K562 (cell line): ENCODE measurements around the gene SETD1B. TPM values are rescaled to one million over a fixed set of nuclear protein-coding genes. Genes with fewer than 3 reads are reported as not detected.

Source experiments
- ARID2 ChIP-seq: fragments of 450-650 bp; IDR thresholded peaks from 2 replicates; pipeline ENCODE4 v1.6.1; 2017; ENCODE audit warnings: antibody characterized with exemption, mild to moderate bottlenecking
- GTF2F1 ChIP-seq: IDR thresholded peaks from 2 replicates; pipeline ENCODE4 v1.6.1; 2011; ENCODE audit warnings: low read depth, low read length, improper control_type of control experiment
- HMG20A ChIP-seq: fragments of 450-650 bp; formaldehyde crosslinking; conservative IDR thresholded peaks from 2 replicates; pipeline ENCODE4 v1.4.0; 2020; ENCODE audit warnings: mild to moderate bottlenecking, mixed read lengths
- MGA ChIP-seq: fragments of 450-650 bp; IDR thresholded peaks from 2 replicates; pipeline ENCODE4 v1.6.1; 2016; ENCODE audit warnings: mild to moderate bottlenecking, moderate library complexity
- NR3C1 ChIP-seq: sonication (generic); formaldehyde crosslinking; IDR thresholded peaks from 2 replicates; pipeline ENCODE4 v1.8.1; 2022; ENCODE audit warnings: missing genetic modification reagents
- THRAP3 ChIP-seq: fragments of 450-650 bp; IDR thresholded peaks from 2 replicates; pipeline ENCODE4 v1.6.1; 2016; ENCODE audit warnings: mild to moderate bottlenecking, inconsistent platforms, borderline replicate concordance
- TOE1 ChIP-seq, 2 experiments: fragments of 450-650 bp in 1 of 2; sonication (generic) in 1 of 2; formaldehyde crosslinking in 1 of 2; IDR thresholded peaks; 2 replicates each; pipeline versions ENCODE4 v1.7.1 to v1.8.0; 2016 to 2022; ENCODE audit warnings: borderline replicate concordance in 2 of 2, mild to moderate bottlenecking in 2 of 2, antibody characterized with exemption in 1 of 2, inconsistent platforms in 1 of 2, low read depth in 1 of 2, missing genetic modification reagents in 1 of 2, moderate library complexity in 1 of 2
- UBTF ChIP-seq, 2 experiments: IDR thresholded peaks; 2 replicates each; pipeline ENCODE4 v1.6.1; 2012; ENCODE audit warnings: improper control_type of control experiment in 2 of 2, low read depth in 2 of 2, low read length in 2 of 2, borderline replicate concordance in 1 of 2
- polyA plus RNA-seq, 8 experiments: library from polyadenylated mRNA; depleted of rRNA in 4 of 8; stranded (reverse) in 5 of 8; unstranded in 3 of 8; fragments of >200 nt; fragmentation: Nextera tagmentation in 2 of 8; fragmentation: Illumina TruSeq in 1 of 8; extraction: Ambion mirVana in 2 of 8; extraction: Trizol in 1 of 8; gene quantifications; 2 replicates each; pipeline versions ENCODE4 v1.2.1 to v1.2.3, GENCODE V29; 2011 to 2014; ENCODE audit warnings: inconsistent platforms in 1 of 8, missing spikeins in 1 of 8
- total RNA-seq, 7 experiments: library from RNA; depleted of rRNA in 6 of 7; stranded (reverse); fragments of >200 nt in 6 of 7; fragmentation: Illumina TruSeq in 2 of 7; extraction: Trizol in 2 of 7; gene quantifications; 2 replicates each; pipeline versions ENCODE4 v1.2.1 to v1.2.3, GENCODE V29; 2011 to 2021; ENCODE audit warnings: low replicate concordance in 1 of 7
- TF ChIP-seq, protein P1 (sequence below): IDR thresholded peaks from 2 replicates; pipeline ENCODE4 v1.6.1; 2011; ENCODE audit not compliant: insufficient read length; ENCODE audit errors: extremely low read depth
- TF ChIP-seq, protein P2 (sequence below): sonication (generic); formaldehyde crosslinking; IDR thresholded peaks from 2 replicates; pipeline ENCODE4 v1.8.0; 2022; ENCODE audit warnings: missing genetic modification reagents, mild to moderate bottlenecking, moderate library complexity, borderline replicate concordance

Gene SETD1B
- total and polyA plus RNA-seq, 9 of the 15 experiments (the other 6 are each of a cell fraction or from before 2014, with no cell fraction given), result 0.48 to 26.6 (median 2.3) TPM

DNA sequence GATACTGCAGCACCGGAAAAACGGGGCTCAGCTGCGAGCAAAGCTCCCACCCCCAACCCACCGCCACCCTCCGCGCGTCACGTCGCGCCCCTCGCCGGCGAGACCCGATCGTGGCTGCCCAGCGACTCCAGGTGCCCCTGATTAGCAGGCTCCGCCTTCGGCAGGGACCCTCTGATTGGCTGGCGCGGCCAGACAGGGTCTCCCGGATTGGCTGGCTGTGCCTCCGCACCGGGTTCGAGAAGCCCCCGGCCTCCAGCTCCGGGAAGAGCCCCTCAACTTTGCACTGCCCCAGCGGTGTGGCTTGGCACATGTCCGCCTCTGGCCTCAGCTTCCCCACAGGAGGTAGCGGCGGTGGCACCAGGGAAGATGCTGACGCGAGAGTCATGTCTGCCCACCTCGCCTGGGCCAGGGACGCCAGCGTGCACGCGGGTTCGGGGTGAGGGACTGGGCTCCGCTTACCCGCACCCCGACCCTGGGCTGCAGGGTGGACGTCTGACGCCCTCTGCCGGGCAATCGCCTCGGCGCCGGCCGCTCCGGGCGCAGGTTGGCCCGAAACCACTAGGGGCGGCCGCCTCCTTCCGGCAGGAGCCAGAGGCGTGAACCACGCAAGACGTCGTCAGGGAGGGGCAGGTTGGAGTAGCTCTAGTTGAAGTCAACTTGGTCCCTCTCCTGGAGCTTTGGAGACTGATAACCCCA lies 9.8 kb upstream of the SETD1B start (continued):
- no peak for TF ChIP-seq UBTF (IDR thresholded peaks at IDR 0.05; ENCODE audit: borderline replicate concordance in 1 of 2, low read depth in 2 of 2, low read length in 2 of 2)
- TF ChIP-seq, protein P1, sequence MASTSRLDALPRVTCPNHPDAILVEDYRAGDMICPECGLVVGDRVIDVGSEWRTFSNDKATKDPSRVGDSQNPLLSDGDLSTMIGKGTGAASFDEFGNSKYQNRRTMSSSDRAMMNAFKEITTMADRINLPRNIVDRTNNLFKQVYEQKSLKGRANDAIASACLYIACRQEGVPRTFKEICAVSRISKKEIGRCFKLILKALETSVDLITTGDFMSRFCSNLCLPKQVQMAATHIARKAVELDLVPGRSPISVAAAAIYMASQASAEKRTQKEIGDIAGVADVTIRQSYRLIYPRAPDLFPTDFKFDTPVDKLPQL, result no peak
- no peak for TF ChIP-seq HMG20A (CRISPR knock-in tag)
- no peak; the same call in 1 of the 2 replicates for TF ChIP-seq GTF2F1
- TF ChIP-seq, protein P2, sequence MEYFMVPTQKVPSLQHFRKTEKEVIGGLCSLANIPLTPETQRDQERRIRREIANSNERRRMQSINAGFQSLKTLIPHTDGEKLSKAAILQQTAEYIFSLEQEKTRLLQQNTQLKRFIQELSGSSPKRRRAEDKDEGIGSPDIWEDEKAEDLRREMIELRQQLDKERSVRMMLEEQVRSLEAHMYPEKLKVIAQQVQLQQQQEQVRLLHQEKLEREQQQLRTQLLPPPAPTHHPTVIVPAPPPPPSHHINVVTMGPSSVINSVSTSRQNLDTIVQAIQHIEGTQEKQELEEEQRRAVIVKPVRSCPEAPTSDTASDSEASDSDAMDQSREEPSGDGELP (CRISPR knock-in tag), result peak; percentile 89
- no peak for TF ChIP-seq THRAP3
- TF ChIP-seq TOE1 (IDR thresholded peaks at IDR 0.05; ENCODE audit: borderline replicate concordance), result peak; percentile 63; the same call in 1 of the 2 replicates
- no peak for TF ChIP-seq TOE1 (CRISPR knock-in tag; IDR thresholded peaks at IDR 0.05; ENCODE audit: borderline replicate concordance, low read depth)
- peak; percentile 95 for TF ChIP-seq MGA
- no peak for TF ChIP-seq NR3C1 (CRISPR knock-in tag)
- peak; percentile 92 for TF ChIP-seq ARID2
